ENCODE results near the gene KIRREL3.

- no peak for TF ChIP-seq EZH2 (IDR thresholded peaks at IDR 0.05; ENCODE audit: low read depth)
- TF ChIP-seq CTCF (conservative IDR thresholded peaks at IDR 0.05): no peak
Measured at GRCh38 chr11:126628790-126629621, 371.6 kb downstream of the KIRREL3 start.
